Measurements from ENCODE around the gene SELENOS.
A peak's percentile ranks its signal among the peaks of the same experiment; 100 is the strongest.
"Not testable (repeated sequence)": the region's sequence is repeated elsewhere in the genome, so short reads cannot be mapped to it uniquely, and the experiment has no call there.

SELENOS gene

GRCh38 chr15:101309436-101310160, 32.3 kb upstream of the SELENOS start:
- DNase-seq = no peak

GRCh38 chr15:101308604-101309435, 31.5 kb upstream of the SELENOS start:
- no peak for DNase-seq

GRCh38 chr15:101307897-101308603, 30.8 kb upstream of the SELENOS start:
- DNase-seq = no peak

GRCh38 chr15:101307048-101307896, 30.0 kb upstream of the SELENOS start:
- DNase-seq = peak in 1 of 2 experiments; percentile 19

- no peak for DNase-seq
Measured at GRCh38 chr15:101306341-101307047, 29.2 kb upstream of the SELENOS start.

GRCh38 chr15:101305820-101306255, 28.6 kb upstream of the SELENOS start:
- DNase-seq = no peak

- no peak for DNase-seq
Measured at GRCh38 chr15:101303408-101303807, 26.1 kb upstream of the SELENOS start.

GRCh38 chr15:101296418-101297405, 19.4 kb upstream of the SELENOS start:
- peak in 1 of 2 experiments; percentile 14 for DNase-seq

- peak; percentile 65 to 83 for DNase-seq
Measured at GRCh38 chr15:101295607-101296161, 18.4 kb upstream of the SELENOS start.

GRCh38 chr15:101294731-101295606, 17.7 kb upstream of the SELENOS start, which contains the start of gene SNRPA1:
Gene SNRPA1 (minus strand): TSS chr15:101295248. CDS start chr15:101295178, 70 bp downstream.
- peak; percentile 82 to 98 for DNase-seq

GRCh38 chr15:101293122-101293521, 15.8 kb upstream of the SELENOS start:
- peak in 1 of 2 experiments; percentile 17 for DNase-seq

- DNase-seq = peak in 1 of 2 experiments; percentile 69
Measured at GRCh38 chr15:101288905-101289513, 11.7 kb upstream of the SELENOS start.

GRCh38 chr15:101287342-101287741, 10.1 kb upstream of the SELENOS start:
- not testable (repeated sequence) for DNase-seq

GRCh38 chr15:101286471-101287114, 9.3 kb upstream of the SELENOS start:
- no peak for DNase-seq

GRCh38 chr15:101283931-101284330, 6.6 kb upstream of the SELENOS start:
- DNase-seq = no peak

GRCh38 chr15:101280007-101280406, 2.7 kb upstream of the SELENOS start:
- no peak for DNase-seq

- DNase-seq = no peak
Measured at GRCh38 chr15:101277943-101278564, 769 bp upstream of the SELENOS start.

Data from NCI-H526 (cell line).